ENCODE data around the gene SYCN.

Gene SYCN

DNA sequence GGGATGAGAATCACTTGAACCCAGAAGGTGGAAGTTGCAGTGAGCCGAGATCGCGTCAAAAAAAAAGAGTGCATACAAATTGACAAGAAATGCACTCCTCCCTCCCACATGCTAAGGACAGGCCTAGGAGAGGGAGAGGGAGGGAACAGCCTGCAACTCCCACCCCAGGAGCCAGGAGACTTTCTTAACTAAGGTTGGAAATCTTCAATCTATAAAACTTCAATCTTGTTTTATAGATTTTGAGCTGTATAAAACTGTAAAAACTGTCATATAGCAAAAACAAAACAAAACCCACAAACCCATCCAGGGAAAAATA is 1.3 kb upstream of the SYCN start:
- no peak overlapping the region for H3K9ac ChIP-seq (ENCODE audit: low read length)
- no peaks in the 10 kb centered on the region; the same call in 1 of the 2 replicates for H3K4me1 ChIP-seq (ENCODE audit: control insufficient read depth, insufficient read depth, low read length)
- H3K27me3 ChIP-seq (ENCODE audit: control insufficient read depth, insufficient read depth, low read length), result peaks cover 55% of the 10 kb centered on the region

DNA sequence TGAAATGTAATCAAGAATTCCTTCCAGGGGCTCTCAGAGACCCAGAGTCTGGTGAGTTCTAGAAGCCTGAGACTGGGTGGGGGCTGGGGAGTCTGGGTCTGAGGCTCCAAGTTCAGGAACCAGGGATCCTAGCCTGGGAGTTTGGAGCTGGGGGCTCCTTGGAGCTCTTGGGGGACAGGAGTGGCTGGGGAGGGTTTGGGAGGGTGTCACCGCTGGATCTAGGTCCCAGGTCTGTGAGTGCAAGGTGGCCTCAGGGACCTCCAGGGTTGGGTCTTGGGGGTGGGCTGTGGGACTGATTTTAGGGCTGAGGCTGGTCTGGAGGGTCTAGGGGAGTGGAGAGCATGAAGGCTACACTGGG is 1.1 kb downstream of the SYCN start:
- H3K9ac ChIP-seq (ENCODE audit: low read length), result no peak overlapping the region
- peaks cover 70% of the 10 kb centered on the region for H3K27me3 ChIP-seq (ENCODE audit: control insufficient read depth, insufficient read depth, low read length)
- H3K4me1 ChIP-seq (ENCODE audit: control insufficient read depth, insufficient read depth, low read length), result peaks cover 5% of the 10 kb centered on the region; the same call in 1 of the 2 replicates
- H3K9me3 ChIP-seq (ENCODE audit: control insufficient read depth, insufficient read depth, low read depth, low read length), result no peaks in the 10 kb centered on the region
- H3K4me3 ChIP-seq (ENCODE audit: low read depth, low read length), result no peak overlapping the region
- no peaks in the 10 kb centered on the region for H3K36me3 ChIP-seq (ENCODE audit: control insufficient read depth, insufficient read depth, low read length)
- no peak overlapping the region for H3K27ac ChIP-seq (ENCODE audit: low read depth, low read length)

More for the DNA sequence above, 1.3 kb upstream of the SYCN start:
- no peaks in the 10 kb centered on the region for H3K9me3 ChIP-seq (ENCODE audit: control insufficient read depth, insufficient read depth, low read depth, low read length)
- no peak overlapping the region for H3K27ac ChIP-seq (ENCODE audit: low read depth, low read length)
- no peak overlapping the region for H3K4me3 ChIP-seq (ENCODE audit: low read depth, low read length)
- H3K36me3 ChIP-seq (ENCODE audit: control insufficient read depth, insufficient read depth, low read length), result no peaks in the 10 kb centered on the region

DNA sequence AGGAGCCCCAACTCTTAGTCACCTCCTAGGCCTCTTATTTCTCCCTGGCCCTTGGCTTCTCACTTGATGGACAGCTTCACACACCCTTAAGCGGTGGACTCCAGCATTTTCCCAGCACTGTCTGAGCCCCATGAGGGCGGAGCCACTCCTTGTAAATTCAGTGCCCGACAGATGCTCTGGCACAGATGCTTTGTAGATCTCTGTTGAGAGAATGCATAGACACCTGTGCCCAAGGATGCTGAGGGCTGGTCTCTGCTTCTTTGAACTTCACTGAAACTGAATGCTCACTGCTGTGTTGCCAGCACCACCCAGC is 3.3 kb downstream of the SYCN start:
- H3K4me3 ChIP-seq (ENCODE audit: low read depth, low read length), result no peak overlapping the region
- no peak overlapping the region for H3K9ac ChIP-seq (ENCODE audit: low read length)
- no peaks in the 10 kb centered on the region for H3K36me3 ChIP-seq (ENCODE audit: control insufficient read depth, insufficient read depth, low read length)
- peaks cover 12% of the 10 kb centered on the region for H3K4me1 ChIP-seq (ENCODE audit: control insufficient read depth, insufficient read depth, low read length)
- peaks cover 87% of the 10 kb centered on the region for H3K27me3 ChIP-seq (ENCODE audit: control insufficient read depth, insufficient read depth, low read length)
- no peak overlapping the region for H3K27ac ChIP-seq (ENCODE audit: low read depth, low read length)
- H3K9me3 ChIP-seq (ENCODE audit: control insufficient read depth, insufficient read depth, low read depth, low read length), result no peaks in the 10 kb centered on the region

DNA sequence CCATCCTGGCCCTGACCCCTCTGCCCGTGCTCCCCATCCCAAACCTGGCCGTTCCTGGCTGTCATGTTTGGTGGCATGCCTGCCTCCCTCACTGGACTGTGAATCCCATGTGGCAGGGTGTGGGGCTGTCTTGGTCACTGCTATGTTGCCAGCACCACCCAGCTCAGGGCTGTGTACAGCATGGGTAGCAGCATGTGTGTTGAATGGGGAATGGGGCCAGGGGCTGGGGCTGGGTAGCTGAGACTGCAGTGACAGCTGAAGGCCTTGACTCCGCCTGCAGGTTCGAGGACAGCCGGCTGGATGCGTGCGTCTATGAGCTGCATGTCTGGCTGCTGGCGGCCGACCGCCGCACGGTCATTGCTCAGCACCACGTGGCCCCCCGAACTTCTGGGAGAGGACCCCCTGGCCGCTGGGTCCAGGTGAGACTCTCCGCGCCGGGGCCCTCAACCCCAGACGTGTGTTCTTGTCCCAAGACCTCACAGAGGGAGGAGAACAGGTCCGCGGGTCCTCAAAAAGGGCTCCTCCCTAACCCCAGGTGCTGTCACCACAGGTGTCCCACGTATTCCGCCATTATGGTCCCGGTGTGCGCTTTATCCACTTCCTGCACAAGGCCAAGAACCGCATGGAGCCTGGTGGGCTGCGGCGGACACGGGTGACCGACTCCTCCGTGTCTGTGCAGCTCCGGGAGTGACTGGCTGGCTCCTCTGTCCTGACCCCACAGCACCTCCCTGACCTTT is 3.8 kb downstream of the SYCN start:
- no peak overlapping the region for H3K27ac ChIP-seq (ENCODE audit: low read depth, low read length)
- no peaks in the 10 kb centered on the region for H3K36me3 ChIP-seq (ENCODE audit: control insufficient read depth, insufficient read depth, low read length)
- H3K9me3 ChIP-seq (ENCODE audit: control insufficient read depth, insufficient read depth, low read depth, low read length), result no peaks in the 10 kb centered on the region
- no peak overlapping the region for H3K9ac ChIP-seq (ENCODE audit: low read length)
- peaks cover 12% of the 10 kb centered on the region for H3K4me1 ChIP-seq (ENCODE audit: control insufficient read depth, insufficient read depth, low read length)
- peaks cover 89% of the 10 kb centered on the region for H3K27me3 ChIP-seq (ENCODE audit: control insufficient read depth, insufficient read depth, low read length)
- H3K4me3 ChIP-seq (ENCODE audit: low read depth, low read length), result no peak overlapping the region

DNA sequence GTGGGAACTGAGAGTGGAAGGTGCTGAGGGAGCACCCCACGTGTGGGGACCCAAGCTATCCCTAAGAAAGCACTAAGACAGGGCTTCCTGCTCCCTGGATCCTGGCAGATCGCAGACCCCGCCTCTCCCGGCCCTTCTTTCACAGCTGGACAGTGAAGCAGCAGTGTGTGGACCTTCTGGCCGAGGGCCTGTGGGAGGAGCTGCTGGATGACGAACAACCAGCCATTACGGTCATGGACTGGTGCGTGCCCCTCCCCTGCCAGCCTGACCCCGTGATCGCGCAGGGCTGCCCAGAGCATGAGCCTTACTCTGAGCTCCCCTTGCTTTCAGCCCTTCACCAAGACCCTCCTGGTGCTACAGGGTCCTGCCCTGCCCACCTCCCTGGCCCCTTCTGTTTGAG is 5.0 kb downstream of the SYCN start:
- H3K36me3 ChIP-seq (ENCODE audit: control insufficient read depth, insufficient read depth, low read length), result no peaks in the 10 kb centered on the region
- no peaks in the 10 kb centered on the region for H3K9me3 ChIP-seq (ENCODE audit: control insufficient read depth, insufficient read depth, low read depth, low read length)
- peaks cover 12% of the 10 kb centered on the region for H3K4me1 ChIP-seq (ENCODE audit: control insufficient read depth, insufficient read depth, low read length)
- no peak overlapping the region for H3K4me3 ChIP-seq (ENCODE audit: low read depth, low read length)
- peaks cover 82% of the 10 kb centered on the region for H3K27me3 ChIP-seq (ENCODE audit: control insufficient read depth, insufficient read depth, low read length)
- H3K9ac ChIP-seq (ENCODE audit: low read length), result no peak overlapping the region
- no peak overlapping the region for H3K27ac ChIP-seq (ENCODE audit: low read depth, low read length)

DNA sequence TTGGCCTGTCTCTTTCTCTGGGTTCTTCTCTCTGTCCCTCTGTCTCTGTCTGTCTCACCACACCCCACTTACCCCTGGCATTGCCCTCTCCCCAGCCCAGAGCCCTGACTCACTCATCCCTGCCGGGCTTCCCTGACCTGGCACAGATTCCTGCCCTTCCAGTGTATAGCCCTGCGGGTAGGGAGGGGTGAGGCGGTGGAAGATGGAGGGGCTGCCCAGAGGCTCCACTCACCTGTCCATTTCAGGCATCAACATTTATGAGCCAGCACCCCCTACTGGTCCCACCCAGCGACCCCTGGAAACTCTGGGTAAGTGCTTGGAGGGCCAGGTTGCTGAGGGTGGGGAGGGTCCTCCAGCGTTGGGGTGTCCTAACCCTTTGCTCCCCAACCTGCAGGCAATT is 6.3 kb downstream of the SYCN start:
- Histone ChIP-seq H3K9me3 (ENCODE audit: control insufficient read depth, insufficient read depth, low read depth, low read length) (no peaks in the 10 kb centered on the region), H3K27me3 (ENCODE audit: control insufficient read depth, insufficient read depth, low read length) (peaks cover 70% of the 10 kb centered on the region), H3K4me3 (ENCODE audit: low read depth, low read length) (no peak overlapping the region), H3K27ac (ENCODE audit: low read depth, low read length) (no peak overlapping the region), H3K4me1 (ENCODE audit: control insufficient read depth, insufficient read depth, low read length) (peaks cover 12% of the 10 kb centered on the region), H3K9ac (ENCODE audit: low read length) (no peak overlapping the region), H3K36me3 (ENCODE audit: control insufficient read depth, insufficient read depth, low read length) (no peaks in the 10 kb centered on the region)

DNA sequence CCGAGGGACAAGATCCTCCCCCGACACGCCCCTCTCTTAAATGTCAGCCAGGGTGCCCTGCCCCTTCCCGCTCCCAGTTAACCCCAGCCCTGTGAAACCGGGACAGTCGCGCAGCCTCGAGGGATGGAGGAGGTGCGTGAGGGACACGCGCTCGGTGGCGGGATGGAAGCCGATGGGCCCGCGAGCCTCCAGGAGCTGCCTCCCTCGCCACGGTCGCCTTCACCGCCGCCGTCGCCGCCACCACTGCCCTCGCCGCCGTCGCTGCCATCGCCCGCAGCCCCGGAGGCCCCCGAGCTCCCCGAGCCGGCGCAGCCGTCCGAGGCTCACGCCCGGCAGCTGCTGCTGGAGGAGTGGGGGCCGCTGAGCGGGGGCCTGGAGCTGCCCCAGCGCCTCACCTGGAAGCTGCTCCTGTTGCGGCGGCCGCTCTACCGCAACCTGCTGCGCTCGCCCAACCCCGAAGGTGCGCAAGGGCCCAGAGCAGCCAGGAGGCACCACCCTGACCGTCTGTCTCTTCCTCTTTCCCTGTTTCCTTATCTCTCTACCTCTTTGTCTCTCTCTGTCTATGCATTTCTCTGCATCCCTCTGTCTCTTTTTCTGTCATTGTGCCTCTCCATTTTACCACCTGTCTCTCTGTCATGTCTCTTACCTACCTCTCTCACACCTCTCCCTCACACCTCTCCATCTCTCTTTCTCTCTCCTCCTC is 7.1 kb downstream of the SYCN start, which contains the start of gene NCCRP1:
Gene NCCRP1 (plus strand): TSS at position 105 of the 703 bp plus-strand sequence. CDS start 19 bp downstream, at position 124.
- Histone ChIP-seq H3K4me3 (ENCODE audit: low read depth, low read length) (peak within 1 kb of the TSS; percentile 60), H3K27me3 (ENCODE audit: control insufficient read depth, insufficient read depth, low read length) (peaks cover 65% of the 10 kb centered on the region)

DNA sequence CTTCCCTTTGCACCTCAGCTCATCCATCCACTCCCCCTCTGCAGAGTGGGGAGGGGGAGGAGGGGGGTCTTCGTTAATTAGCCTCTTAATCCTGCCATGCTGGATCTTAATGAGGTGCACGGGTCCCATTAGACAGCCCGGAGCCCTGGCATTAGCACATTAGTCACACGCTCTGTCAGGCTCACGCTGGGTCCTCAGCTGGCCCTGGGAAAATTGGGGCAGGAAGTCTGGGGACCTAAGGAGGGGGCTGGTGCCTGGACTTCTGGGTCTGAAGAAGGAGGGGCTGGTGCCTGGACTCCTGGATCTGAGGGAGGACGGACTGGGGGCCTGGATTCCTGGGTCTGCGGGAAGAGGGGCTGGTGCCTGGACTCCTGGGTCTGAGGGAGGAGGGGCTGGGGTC is 7.7 kb downstream of the SYCN start:
- no peak overlapping the region for H3K9ac ChIP-seq (ENCODE audit: low read length)
- H3K27me3 ChIP-seq (ENCODE audit: control insufficient read depth, insufficient read depth, low read length), result peaks cover 62% of the 10 kb centered on the region
- no peak overlapping the region for H3K27ac ChIP-seq (ENCODE audit: low read depth, low read length)
- H3K9me3 ChIP-seq (ENCODE audit: control insufficient read depth, insufficient read depth, low read depth, low read length), result no peaks in the 10 kb centered on the region
- no peaks in the 10 kb centered on the region for H3K36me3 ChIP-seq (ENCODE audit: control insufficient read depth, insufficient read depth, low read length)
- H3K4me1 ChIP-seq (ENCODE audit: control insufficient read depth, insufficient read depth, low read length), result peaks cover 12% of the 10 kb centered on the region
- peak overlapping the region; percentile 60; the same call in 1 of the 2 replicates for H3K4me3 ChIP-seq (ENCODE audit: low read depth, low read length)

More for the DNA sequence above, 7.1 kb downstream of the SYCN start, which contains the start of gene NCCRP1:
- no peaks in the 10 kb centered on the region for H3K36me3 ChIP-seq (ENCODE audit: control insufficient read depth, insufficient read depth, low read length)
- peaks cover 12% of the 10 kb centered on the region for H3K4me1 ChIP-seq (ENCODE audit: control insufficient read depth, insufficient read depth, low read length)
- no peaks in the 10 kb centered on the region for H3K9me3 ChIP-seq (ENCODE audit: control insufficient read depth, insufficient read depth, low read depth, low read length)
- no peak within 1 kb of the TSS for H3K9ac ChIP-seq (ENCODE audit: low read length)
- H3K27ac ChIP-seq (ENCODE audit: low read depth, low read length), result no peak within 1 kb of the TSS

DNA sequence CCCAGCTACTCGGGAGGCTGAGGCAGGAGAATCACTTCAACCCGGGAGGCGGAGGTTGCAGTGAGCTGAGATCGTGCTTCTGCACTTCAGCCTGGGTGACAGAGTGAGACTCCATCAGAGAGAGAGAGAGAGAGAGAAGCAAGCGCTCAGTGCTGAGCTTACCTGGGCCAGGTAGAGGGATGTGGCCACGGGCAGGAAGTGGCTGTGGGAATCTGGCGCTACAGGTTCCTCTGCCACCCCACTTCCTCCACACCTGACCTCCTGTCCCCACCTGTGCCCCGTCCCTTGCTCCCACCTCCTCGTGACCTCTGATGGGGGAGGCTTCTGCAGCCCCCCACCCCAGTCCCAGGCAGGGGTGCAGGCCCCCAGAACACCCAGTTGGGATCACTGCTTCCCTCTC is 8.3 kb downstream of the SYCN start:
- Histone ChIP-seq H3K4me3 (ENCODE audit: low read depth, low read length) (no peak overlapping the region), H3K4me1 (ENCODE audit: control insufficient read depth, insufficient read depth, low read length) (peaks cover 12% of the 10 kb centered on the region), H3K9me3 (ENCODE audit: control insufficient read depth, insufficient read depth, low read depth, low read length) (no peaks in the 10 kb centered on the region), H3K36me3 (ENCODE audit: control insufficient read depth, insufficient read depth, low read length) (no peaks in the 10 kb centered on the region), H3K27me3 (ENCODE audit: control insufficient read depth, insufficient read depth, low read length) (peaks cover 57% of the 10 kb centered on the region), H3K27ac (ENCODE audit: low read depth, low read length) (no peak overlapping the region), H3K9ac (ENCODE audit: low read length) (no peak overlapping the region)

DNA sequence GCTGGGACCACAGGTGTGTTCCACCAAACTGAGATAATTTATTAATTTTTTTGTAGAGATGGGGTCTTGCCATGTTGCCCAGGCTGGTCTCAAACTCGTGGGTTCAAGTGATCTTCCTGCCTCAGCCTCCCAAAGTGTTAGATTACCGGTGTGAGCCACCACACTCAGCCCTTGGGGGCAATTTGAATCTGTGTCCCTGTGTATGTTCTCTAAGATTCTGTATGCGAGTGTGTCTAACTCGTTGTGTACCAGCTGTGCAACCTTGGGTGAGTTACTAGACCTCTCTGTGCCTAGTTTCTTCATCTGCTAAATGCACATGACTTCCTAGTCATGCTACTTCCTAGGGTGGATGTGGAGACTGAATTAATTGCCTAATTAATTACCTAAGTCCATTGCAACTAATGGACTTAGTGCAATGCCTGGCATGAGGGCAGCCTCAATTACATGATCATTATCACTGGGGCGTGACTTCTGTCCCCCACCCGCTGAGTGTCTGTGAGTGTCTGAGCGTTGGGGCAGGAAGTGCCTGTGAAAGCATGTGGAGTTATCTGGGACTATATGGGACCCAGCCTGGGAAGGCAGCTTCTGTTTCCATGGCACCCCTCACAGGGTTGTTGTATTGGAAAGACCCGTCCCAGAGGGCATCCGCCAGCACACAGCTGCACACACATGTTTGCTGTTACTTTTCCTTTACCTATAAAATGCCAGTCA is 9.1 kb downstream of the SYCN start:
- Histone ChIP-seq H3K36me3 (ENCODE audit: control insufficient read depth, insufficient read depth, low read length) (no peaks in the 10 kb centered on the region), H3K4me1 (ENCODE audit: control insufficient read depth, insufficient read depth, low read length) (peaks cover 12% of the 10 kb centered on the region), H3K4me3 (ENCODE audit: low read depth, low read length) (no peak overlapping the region), H3K9ac (ENCODE audit: low read length) (no peak overlapping the region), H3K9me3 (ENCODE audit: control insufficient read depth, insufficient read depth, low read depth, low read length) (no peaks in the 10 kb centered on the region), H3K27me3 (ENCODE audit: control insufficient read depth, insufficient read depth, low read length) (peaks cover 50% of the 10 kb centered on the region), H3K27ac (ENCODE audit: low read depth, low read length) (no peak overlapping the region)

DNA sequence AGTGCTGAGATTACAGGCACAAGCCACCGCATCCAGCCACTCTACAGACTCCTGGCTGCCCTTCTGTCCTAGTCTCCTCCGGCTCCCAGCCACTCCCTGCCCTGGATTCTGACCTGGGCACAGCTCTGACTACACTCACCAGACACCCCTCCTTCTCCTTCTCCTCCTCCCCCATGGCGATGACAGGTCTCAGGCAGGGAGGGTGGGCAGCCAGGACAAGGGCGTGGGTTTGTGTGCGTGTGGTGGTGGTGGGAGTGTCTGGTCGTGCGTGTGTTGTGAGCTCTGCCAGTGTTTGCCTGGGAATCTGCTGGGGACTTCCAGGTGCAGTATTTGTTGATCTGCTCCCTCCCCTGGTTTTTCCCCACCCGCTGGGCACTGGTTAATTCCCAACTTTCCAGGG is 10.3 kb downstream of the SYCN start:
- peaks cover 41% of the 10 kb centered on the region for H3K27me3 ChIP-seq (ENCODE audit: control insufficient read depth, insufficient read depth, low read length)
- H3K27ac ChIP-seq (ENCODE audit: low read depth, low read length), result no peak overlapping the region
- peaks cover 8% of the 10 kb centered on the region for H3K4me1 ChIP-seq (ENCODE audit: control insufficient read depth, insufficient read depth, low read length)
- no peak overlapping the region for H3K9ac ChIP-seq (ENCODE audit: low read length)
- H3K36me3 ChIP-seq (ENCODE audit: control insufficient read depth, insufficient read depth, low read length), result no peaks in the 10 kb centered on the region
- no peak overlapping the region for H3K4me3 ChIP-seq (ENCODE audit: low read depth, low read length)
- no peaks in the 10 kb centered on the region for H3K9me3 ChIP-seq (ENCODE audit: control insufficient read depth, insufficient read depth, low read depth, low read length)
